Activated CD4-positive, alpha-beta T cell treated with anti-CD3 and anti-CD28 coated beads, Interleukin-2, amount 10 ng/mL, durations not matched to agents 24 days and 14 days (primary cell): ENCODE results near the gene EVI2A. TPM values are rescaled to one million over a fixed set of nuclear protein-coding genes. Genes with fewer than 3 reads are reported as not detected.
"Not testable (repeated sequence)": the region's sequence is repeated elsewhere in the genome, so short reads cannot be mapped to it uniquely, and the experiment has no call there.

Source experiments
- DNase-seq: peaks from one replicate; pipeline ENCODE4 v3.0.0; 2022
- H3K27ac Mint-ChIP-seq: one replicate; pipeline ENCODE4 v1.8.0; 2022; ENCODE audit warnings: mild to moderate bottlenecking, mixed read lengths
- H3K27me3 Mint-ChIP-seq: one replicate; pipeline ENCODE4 v1.8.0; 2022; ENCODE audit warnings: mixed read lengths
- H3K36me3 Mint-ChIP-seq: one replicate; pipeline ENCODE4 v1.8.0; 2022; ENCODE audit warnings: low read depth, mild to moderate bottlenecking, mixed read lengths
- H3K4me1 Mint-ChIP-seq: one replicate; pipeline ENCODE4 v1.8.0; 2021; ENCODE audit warnings: mixed read lengths
- H3K4me3 Mint-ChIP-seq: one replicate; pipeline ENCODE4 v1.8.0; 2022; ENCODE audit warnings: mild to moderate bottlenecking, moderate library complexity, mixed read lengths
- H3K9me3 Mint-ChIP-seq: one replicate; pipeline ENCODE4 v1.8.0; 2021; ENCODE audit warnings: mixed read lengths
- intact Hi-C: fragments of 100-400 bp; cut with micrococcal nuclease; formaldehyde crosslinking; loops from one replicate; pipeline ENCODE4 v1.15.1; 2023
- total RNA-seq: library from RNA; stranded (reverse); gene quantifications from 2 replicates; pipeline ENCODE4 v1.2.3, GENCODE V29; 2022

The EVI2A gene
- total RNA-seq, 1 donor from 2014 or later = 30.4 TPM

GRCh38 chr17:31321966-31322365, 544 bp upstream of the EVI2A start:
- intact Hi-C loops = loop anchor here (1.0 to 2.0 kb wide), 3 partner anchors 14 to 167 kb away; no protein-coding TSS in a partner anchor
- no peaks in the 10 kb centered on the region for H3K9me3 Mint-ChIP-seq
- H3K4me1 Mint-ChIP-seq = peaks cover 25% of the 10 kb centered on the region
- H3K27me3 Mint-ChIP-seq = no peaks in the 10 kb centered on the region
- H3K27ac Mint-ChIP-seq = peak overlapping the region; percentile 97
- H3K36me3 Mint-ChIP-seq = peaks cover 31% of the 10 kb centered on the region
- peak; percentile 76 for DNase-seq
- H3K4me3 Mint-ChIP-seq = peak overlapping the region; percentile 89

GRCh38 chr17:31320791-31321190, 631 bp downstream of the EVI2A start:
- intact Hi-C loops = loop anchor here (1.0 to 2.0 kb wide), 3 partner anchors 12 to 168 kb away; no protein-coding TSS in a partner anchor
- no peaks in the 10 kb centered on the region for H3K9me3 Mint-ChIP-seq
- peaks cover 30% of the 10 kb centered on the region for H3K4me1 Mint-ChIP-seq
- DNase-seq = no peak
- peak overlapping the region; percentile 89 for H3K4me3 Mint-ChIP-seq
- peak overlapping the region; percentile 97 for H3K27ac Mint-ChIP-seq
- H3K27me3 Mint-ChIP-seq = no peaks in the 10 kb centered on the region
- peaks cover 26% of the 10 kb centered on the region for H3K36me3 Mint-ChIP-seq

GRCh38 chr17:31320241-31320640, 1.2 kb downstream of the EVI2A start:
- peak overlapping the region; percentile 97 for H3K27ac Mint-ChIP-seq
- intact Hi-C loops = loop anchor here (2.0 kb wide), 2 partner anchors 53 to 169 kb away; no protein-coding TSS in a partner anchor
- H3K4me1 Mint-ChIP-seq = peaks cover 32% of the 10 kb centered on the region
- no peaks in the 10 kb centered on the region for H3K27me3 Mint-ChIP-seq
- H3K36me3 Mint-ChIP-seq = peaks cover 27% of the 10 kb centered on the region
- no peaks in the 10 kb centered on the region for H3K9me3 Mint-ChIP-seq
- DNase-seq = no peak
- H3K4me3 Mint-ChIP-seq = peak overlapping the region; percentile 89

GRCh38 chr17:31318851-31319661, 2.4 kb downstream of the EVI2A start:
- H3K27ac Mint-ChIP-seq = peak overlapping the region; percentile 96
- H3K9me3 Mint-ChIP-seq = no peaks in the 10 kb centered on the region
- H3K4me1 Mint-ChIP-seq = peaks cover 38% of the 10 kb centered on the region
- DNase-seq = peak; percentile 65
- no peaks in the 10 kb centered on the region for H3K27me3 Mint-ChIP-seq
- intact Hi-C loops = loop anchor here (10.0 kb wide), 1 partner anchor 494 kb away; the partner anchor contains the start of gene CRLF3
- H3K36me3 Mint-ChIP-seq = peaks cover 27% of the 10 kb centered on the region
- H3K4me3 Mint-ChIP-seq = peak overlapping the region; percentile 89

GRCh38 chr17:31318298-31318801, 3.1 kb downstream of the EVI2A start:
- intact Hi-C loops = loop anchor here (10.0 kb wide), 1 partner anchor 494 kb away; the partner anchor contains the start of gene CRLF3
- Mint-ChIP-seq H3K4me1 (peaks cover 36% of the 10 kb centered on the region), H3K9me3 (no peaks in the 10 kb centered on the region), H3K36me3 (peaks cover 29% of the 10 kb centered on the region), H3K4me3 (peak overlapping the region; percentile 89), H3K27ac (peak overlapping the region; percentile 96), H3K27me3 (no peaks in the 10 kb centered on the region)
- DNase-seq = peak; percentile 86

GRCh38 chr17:31314782-31315100, 6.7 kb downstream of the EVI2A start:
- intact Hi-C loops = loop anchor here (5.0 to 10.0 kb wide), 3 partner anchors 178 to 490 kb away; partner anchors contain the start of gene CRLF3
- H3K27ac Mint-ChIP-seq = peak overlapping the region; percentile 87
- no peak for DNase-seq
- no peaks in the 10 kb centered on the region for H3K9me3 Mint-ChIP-seq
- peaks cover 29% of the 10 kb centered on the region for H3K36me3 Mint-ChIP-seq
- H3K27me3 Mint-ChIP-seq = no peaks in the 10 kb centered on the region
- peaks cover 42% of the 10 kb centered on the region for H3K4me1 Mint-ChIP-seq
- H3K4me3 Mint-ChIP-seq = peak overlapping the region; percentile 93

- intact Hi-C loops = loop anchor here (5.0 to 10.0 kb wide), 3 partner anchors 178 to 489 kb away; partner anchors contain the start of gene CRLF3
- peak within 1 kb of the TSS; percentile 97 for H3K27ac Mint-ChIP-seq
- DNase-seq = peak; percentile 71
These were observed 7.2 kb downstream of the EVI2A start, which contains the start of gene EVI2B for GRCh38 chr17:31313982-31314781. Gene EVI2B (minus strand): TSS chr17:31314054. CDS start chr17:31305609, 8,445 bp downstream.

GRCh38 chr17:31312223-31312622, 9.2 kb downstream of the EVI2A start:
- H3K27ac Mint-ChIP-seq = peak overlapping the region; percentile 95
- H3K4me1 Mint-ChIP-seq = peaks cover 50% of the 10 kb centered on the region
- not testable (repeated sequence) for H3K27me3 Mint-ChIP-seq, H3K9me3 Mint-ChIP-seq
- intact Hi-C loops = loop anchor here (5.0 to 10.0 kb wide), 3 partner anchors 180 to 487 kb away; partner anchors contain the start of gene CRLF3
- peak; percentile 80 for DNase-seq
- H3K4me3 Mint-ChIP-seq = peak overlapping the region; percentile 93
- H3K36me3 Mint-ChIP-seq = peaks cover 21% of the 10 kb centered on the region

More at GRCh38 chr17:31313982-31314781, 7.2 kb downstream of the EVI2A start, which contains the start of gene EVI2B:
- Mint-ChIP-seq H3K9me3 (no peaks in the 10 kb centered on the region), H3K4me1 (peaks cover 44% of the 10 kb centered on the region), H3K36me3 (peaks cover 25% of the 10 kb centered on the region), H3K4me3 (peak within 1 kb of the TSS; percentile 93), H3K27me3 (no peaks in the 10 kb centered on the region)

- peak overlapping the region; percentile 95 for H3K27ac Mint-ChIP-seq
- H3K9me3 Mint-ChIP-seq = no peaks in the 10 kb centered on the region
- H3K4me1 Mint-ChIP-seq = peaks cover 50% of the 10 kb centered on the region
These were observed 9.9 kb downstream of the EVI2A start for GRCh38 chr17:31311526-31311925.

GRCh38 chr17:31310886-31311285, 10.5 kb downstream of the EVI2A start:
- Mint-ChIP-seq H3K4me3 (peak overlapping the region; percentile 93), H3K4me1 (peaks cover 53% of the 10 kb centered on the region), H3K36me3 (peaks cover 25% of the 10 kb centered on the region), H3K27ac (peak overlapping the region; percentile 95), H3K9me3 (peaks cover 4% of the 10 kb centered on the region), H3K27me3 (no peaks in the 10 kb centered on the region)
- peak; percentile 73 for DNase-seq
- intact Hi-C loops = loop anchor here (5.0 to 10.0 kb wide), 3 partner anchors 181 to 486 kb away; partner anchors contain the start of gene CRLF3

More at GRCh38 chr17:31311526-31311925, 9.9 kb downstream of the EVI2A start:
- no peak for DNase-seq
- intact Hi-C loops = loop anchor here (5.0 to 10.0 kb wide), 3 partner anchors 181 to 487 kb away; partner anchors contain the start of gene CRLF3
- Mint-ChIP-seq H3K4me3 (peak overlapping the region; percentile 93), H3K36me3 (peaks cover 21% of the 10 kb centered on the region), H3K27me3 (no peaks in the 10 kb centered on the region)

- H3K27ac Mint-ChIP-seq = peak overlapping the region; percentile 91
- peaks cover 53% of the 10 kb centered on the region for H3K4me1 Mint-ChIP-seq
- intact Hi-C loops = loop anchor here (5.0 to 10.0 kb wide), 3 partner anchors 182 to 485 kb away; partner anchors contain the start of gene CRLF3
- peaks cover 30% of the 10 kb centered on the region for H3K36me3 Mint-ChIP-seq
- H3K4me3 Mint-ChIP-seq = peak overlapping the region; percentile 93
- H3K9me3 Mint-ChIP-seq = peaks cover 9% of the 10 kb centered on the region
- peak; percentile 85 for DNase-seq
- no peaks in the 10 kb centered on the region for H3K27me3 Mint-ChIP-seq
These were observed 11.2 kb downstream of the EVI2A start for GRCh38 chr17:31310260-31310659.

- H3K4me1 Mint-ChIP-seq = peaks cover 53% of the 10 kb centered on the region
- H3K27ac Mint-ChIP-seq = peak overlapping the region; percentile 91
- H3K9me3 Mint-ChIP-seq = peaks cover 16% of the 10 kb centered on the region
- DNase-seq = no peak
- peaks cover 37% of the 10 kb centered on the region for H3K36me3 Mint-ChIP-seq
- no peaks in the 10 kb centered on the region for H3K27me3 Mint-ChIP-seq
- H3K4me3 Mint-ChIP-seq = peak overlapping the region; percentile 93
- intact Hi-C loops = no loop called here
These were observed 11.9 kb downstream of the EVI2A start for GRCh38 chr17:31309556-31309955.
